Measurements from ENCODE around the gene BMPR1A.

DNA sequence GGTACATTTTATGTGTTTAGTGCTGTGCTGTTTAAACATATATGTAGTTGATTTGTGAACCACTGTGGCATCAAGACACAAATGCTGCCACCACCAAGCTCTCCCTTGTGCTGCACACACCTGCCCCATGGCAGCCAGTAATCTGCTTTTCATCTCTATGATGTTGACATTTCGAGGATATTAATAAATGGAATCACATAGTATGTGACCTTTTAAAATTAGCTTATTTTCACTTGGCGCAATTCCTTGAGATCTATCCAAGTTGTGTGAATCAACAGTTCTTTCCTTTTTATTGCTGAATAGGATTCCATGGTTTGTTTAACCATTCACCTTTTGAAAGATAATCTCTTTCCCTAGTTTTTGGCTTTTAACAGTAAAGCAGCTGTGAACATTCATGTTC, 73.1 kb downstream of the BMPR1A start:
- TF ChIP-seq ARNTL (CRISPR knock-in tag; IDR thresholded peaks at IDR 0.05; ENCODE audit: borderline replicate concordance, low read depth) (no peak), ISL1 (CRISPR knock-in tag; IDR thresholded peaks at IDR 0.05) (no peak), RARB (CRISPR knock-in tag; IDR thresholded peaks at IDR 0.05) (no peak), ZNF565 (CRISPR knock-in tag; conservative IDR thresholded peaks at IDR 0.05; ENCODE audit: low read depth) (no peak)
- TF ChIP-seq, protein P1, sequence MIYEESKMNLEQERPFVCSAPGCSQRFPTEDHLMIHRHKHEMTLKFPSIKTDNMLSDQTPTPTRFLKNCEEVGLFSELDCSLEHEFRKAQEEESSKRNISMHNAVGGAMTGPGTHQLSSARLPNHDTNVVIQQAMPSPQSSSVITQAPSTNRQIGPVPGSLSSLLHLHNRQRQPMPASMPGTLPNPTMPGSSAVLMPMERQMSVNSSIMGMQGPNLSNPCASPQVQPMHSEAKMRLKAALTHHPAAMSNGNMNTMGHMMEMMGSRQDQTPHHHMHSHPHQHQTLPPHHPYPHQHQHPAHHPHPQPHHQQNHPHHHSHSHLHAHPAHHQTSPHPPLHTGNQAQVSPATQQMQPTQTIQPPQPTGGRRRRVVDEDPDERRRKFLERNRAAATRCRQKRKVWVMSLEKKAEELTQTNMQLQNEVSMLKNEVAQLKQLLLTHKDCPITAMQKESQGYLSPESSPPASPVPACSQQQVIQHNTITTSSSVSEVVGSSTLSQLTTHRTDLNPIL (CRISPR knock-in tag; IDR thresholded peaks at IDR 0.05; ENCODE audit: low read depth): no peak
- TF ChIP-seq, protein P2, sequence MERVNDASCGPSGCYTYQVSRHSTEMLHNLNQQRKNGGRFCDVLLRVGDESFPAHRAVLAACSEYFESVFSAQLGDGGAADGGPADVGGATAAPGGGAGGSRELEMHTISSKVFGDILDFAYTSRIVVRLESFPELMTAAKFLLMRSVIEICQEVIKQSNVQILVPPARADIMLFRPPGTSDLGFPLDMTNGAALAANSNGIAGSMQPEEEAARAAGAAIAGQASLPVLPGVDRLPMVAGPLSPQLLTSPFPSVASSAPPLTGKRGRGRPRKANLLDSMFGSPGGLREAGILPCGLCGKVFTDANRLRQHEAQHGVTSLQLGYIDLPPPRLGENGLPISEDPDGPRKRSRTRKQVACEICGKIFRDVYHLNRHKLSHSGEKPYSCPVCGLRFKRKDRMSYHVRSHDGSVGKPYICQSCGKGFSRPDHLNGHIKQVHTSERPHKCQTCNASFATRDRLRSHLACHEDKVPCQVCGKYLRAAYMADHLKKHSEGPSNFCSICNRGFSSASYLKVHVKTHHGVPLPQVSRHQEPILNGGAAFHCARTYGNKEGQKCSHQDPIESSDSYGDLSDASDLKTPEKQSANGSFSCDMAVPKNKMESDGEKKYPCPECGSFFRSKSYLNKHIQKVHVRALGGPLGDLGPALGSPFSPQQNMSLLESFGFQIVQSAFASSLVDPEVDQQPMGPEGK (CRISPR knock-in tag; IDR thresholded peaks at IDR 0.05; ENCODE audit: borderline replicate concordance): no peak
- TF ChIP-seq, protein P3, sequence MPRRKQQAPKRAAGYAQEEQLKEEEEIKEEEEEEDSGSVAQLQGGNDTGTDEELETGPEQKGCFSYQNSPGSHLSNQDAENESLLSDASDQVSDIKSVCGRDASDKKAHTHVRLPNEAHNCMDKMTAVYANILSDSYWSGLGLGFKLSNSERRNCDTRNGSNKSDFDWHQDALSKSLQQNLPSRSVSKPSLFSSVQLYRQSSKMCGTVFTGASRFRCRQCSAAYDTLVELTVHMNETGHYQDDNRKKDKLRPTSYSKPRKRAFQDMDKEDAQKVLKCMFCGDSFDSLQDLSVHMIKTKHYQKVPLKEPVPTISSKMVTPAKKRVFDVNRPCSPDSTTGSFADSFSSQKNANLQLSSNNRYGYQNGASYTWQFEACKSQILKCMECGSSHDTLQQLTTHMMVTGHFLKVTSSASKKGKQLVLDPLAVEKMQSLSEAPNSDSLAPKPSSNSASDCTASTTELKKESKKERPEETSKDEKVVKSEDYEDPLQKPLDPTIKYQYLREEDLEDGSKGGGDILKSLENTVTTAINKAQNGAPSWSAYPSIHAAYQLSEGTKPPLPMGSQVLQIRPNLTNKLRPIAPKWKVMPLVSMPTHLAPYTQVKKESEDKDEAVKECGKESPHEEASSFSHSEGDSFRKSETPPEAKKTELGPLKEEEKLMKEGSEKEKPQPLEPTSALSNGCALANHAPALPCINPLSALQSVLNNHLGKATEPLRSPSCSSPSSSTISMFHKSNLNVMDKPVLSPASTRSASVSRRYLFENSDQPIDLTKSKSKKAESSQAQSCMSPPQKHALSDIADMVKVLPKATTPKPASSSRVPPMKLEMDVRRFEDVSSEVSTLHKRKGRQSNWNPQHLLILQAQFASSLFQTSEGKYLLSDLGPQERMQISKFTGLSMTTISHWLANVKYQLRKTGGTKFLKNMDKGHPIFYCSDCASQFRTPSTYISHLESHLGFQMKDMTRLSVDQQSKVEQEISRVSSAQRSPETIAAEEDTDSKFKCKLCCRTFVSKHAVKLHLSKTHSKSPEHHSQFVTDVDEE (CRISPR knock-in tag; IDR thresholded peaks at IDR 0.05): no peak

All from SK-N-SH treated with all-trans-retinoic acid at 6 μM for 48 hours (cell line).